SKM-1 treated with dmso at 0.1 percent for 144 hours (cell line): ENCODE data around the gene CADPS2.

ENCODE experiments used
- DNase-seq: peaks from one replicate; lab custom pipeline; 2025; ENCODE audit not compliant: unreplicated experiment; lab: John Stamatoyannopoulos, UW

Gene CADPS2

DNA sequence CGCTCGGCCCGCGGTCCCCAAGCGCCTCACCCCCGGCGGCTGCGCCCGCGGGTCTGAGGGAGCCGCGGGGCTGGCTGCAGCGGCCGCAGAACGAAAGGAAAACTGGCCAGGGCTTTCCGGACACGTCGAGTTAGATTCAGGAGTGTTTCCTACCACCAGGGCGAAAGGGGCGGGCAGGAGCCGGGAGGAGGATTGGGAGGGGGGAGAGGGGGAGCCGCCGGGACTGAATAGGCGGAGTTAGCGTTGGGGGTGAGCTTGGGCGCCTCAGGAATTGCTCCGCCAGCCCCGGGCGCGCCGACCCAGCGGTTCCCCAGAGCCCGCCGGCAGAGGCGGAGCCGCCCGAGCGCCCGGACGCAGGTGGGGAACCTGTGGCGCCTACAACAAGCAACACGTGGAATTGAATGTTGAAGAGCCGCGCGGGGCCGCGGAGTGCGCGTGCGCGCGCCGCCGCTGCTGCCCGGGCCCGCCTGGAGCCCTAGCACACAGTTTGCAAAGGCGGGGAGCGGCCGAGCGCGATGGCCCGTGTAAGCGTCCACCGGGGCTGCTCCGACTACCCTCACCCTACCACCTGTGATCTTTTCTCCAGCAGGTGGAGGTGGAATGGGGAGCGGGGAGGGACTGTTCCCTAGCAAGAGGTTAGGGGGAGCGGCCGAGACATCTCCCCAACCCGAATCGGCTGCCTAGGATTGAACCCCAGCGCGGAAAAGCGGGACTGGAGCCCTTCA, at the start of gene CADPS2:
Gene CADPS2, minus strand, starts transcription at position 104 of the 725 bp plus-strand sequence. CDS start 123 bp downstream, outside the sequence.
- DNase-seq: peak; percentile 77

DNA sequence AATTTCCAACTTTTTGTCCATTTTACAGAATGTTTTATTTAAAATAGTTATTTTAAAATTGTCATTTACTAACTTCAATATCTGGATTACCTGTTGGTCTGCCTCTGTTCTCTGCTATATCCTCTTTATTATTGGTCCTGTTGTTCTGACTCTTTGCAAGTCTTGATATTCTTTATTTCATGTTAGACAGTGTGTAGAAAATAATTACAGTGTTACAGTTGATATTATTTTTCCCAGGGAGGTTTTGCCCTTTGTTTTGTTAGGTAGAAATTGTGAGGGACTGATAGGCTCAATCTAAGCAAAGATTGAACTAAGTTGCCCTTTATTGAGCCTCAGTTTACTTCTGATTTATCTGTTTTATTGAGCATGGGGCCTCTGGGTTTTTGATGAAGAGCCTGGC, 49.4 kb upstream of the CADPS2 start:
- no peak for DNase-seq

DNA sequence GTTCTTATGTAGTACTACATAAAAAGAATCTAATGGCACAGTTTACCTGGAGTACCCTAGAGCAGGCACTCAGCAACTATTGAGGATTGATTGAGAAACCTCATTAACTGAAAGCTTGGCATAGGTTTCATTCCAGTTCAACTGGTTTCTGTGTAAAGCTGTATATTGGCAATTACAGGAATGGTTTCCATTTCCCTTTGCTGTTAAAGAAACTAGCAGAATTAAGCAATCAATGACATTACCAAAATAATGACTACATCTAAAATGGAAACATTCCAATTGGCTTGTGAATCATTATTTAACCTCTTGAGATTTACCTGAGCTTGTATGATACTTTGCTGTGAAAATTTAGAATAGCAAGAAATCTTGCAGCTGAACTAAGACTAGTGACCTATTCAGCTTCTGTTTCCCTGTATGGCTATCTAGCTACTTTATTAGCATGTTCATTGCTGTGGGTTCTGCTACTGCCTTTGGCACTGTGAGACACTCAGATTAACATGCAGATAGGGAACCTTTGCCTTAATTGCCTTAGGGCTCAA, 33.5 kb upstream of the CADPS2 start:
- DNase-seq: no peak

DNA sequence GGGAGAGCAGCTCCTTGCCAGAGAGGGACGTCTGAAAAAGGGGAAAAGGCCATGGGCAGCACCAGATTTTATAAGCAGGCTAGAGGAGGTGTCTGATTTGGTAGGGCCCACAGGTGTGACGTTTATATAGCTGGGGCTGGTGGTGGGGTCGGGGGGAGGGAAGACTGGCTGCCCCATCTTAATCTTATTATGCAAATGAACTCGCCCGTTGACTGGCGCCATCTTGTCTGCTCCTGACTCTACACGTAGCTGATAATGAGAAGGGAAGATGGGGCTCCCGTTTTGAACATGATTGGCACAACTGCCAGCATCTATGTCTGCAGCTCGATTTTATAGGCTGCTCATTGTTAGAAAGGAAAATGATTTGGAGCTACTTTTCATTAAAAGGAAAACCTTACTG, 28.6 kb upstream of the CADPS2 start:
- DNase-seq: no peak

DNA sequence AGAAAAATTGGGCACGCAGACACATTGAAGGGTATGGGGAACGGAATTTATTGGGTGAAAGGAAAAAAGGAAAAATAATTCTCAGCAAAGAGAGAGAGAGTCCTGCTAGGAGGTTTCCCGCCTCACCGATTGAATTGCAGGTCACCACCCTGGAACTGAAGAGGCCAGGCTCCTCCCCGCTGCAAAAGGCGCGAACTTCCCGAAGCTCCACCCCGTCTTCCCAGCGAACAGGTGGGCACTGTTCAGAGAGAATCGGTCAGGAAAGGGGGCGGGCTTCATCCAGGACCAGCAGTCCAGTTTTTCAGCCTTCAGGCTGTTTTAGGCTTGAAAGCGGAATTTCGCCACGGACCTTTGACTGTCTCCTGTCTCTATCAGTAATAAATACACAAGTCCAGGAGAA, 27.3 kb upstream of the CADPS2 start:
- no peak for DNase-seq

DNA sequence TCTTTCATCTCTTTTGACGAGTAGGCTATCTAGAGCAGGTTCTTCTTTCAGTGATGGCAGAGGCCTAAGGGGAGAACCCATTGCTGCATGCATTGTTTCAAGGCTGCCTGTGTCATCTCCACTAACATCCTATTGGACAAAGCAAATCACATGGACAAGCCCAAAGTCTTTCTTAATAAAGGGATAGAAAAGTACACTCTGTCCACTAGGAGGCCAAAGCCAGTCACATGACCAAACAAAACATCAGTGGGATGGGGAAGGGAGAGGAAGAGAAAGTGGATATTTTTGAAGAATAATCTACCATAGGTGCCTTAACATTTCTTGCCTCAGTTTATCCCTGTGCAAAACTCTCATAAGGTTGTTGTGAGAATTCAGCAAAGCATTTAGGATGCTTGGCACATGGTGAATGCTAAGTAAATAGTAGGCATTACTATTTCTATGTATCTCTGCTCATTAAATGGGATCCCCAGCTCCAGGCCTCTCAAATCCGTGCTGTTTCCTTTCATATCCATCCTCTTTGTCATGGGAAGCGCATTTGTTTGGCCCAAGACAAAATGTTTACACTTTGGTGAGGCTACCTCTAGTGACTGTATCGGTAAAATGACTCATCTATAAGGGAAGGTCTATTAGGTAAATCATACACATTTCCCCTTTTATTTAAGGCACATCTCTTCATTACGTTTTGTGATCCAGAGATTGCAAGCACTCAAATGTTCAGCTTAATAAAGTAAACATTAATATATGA, 16.7 kb upstream of the CADPS2 start:
- DNase-seq: no peak

DNA sequence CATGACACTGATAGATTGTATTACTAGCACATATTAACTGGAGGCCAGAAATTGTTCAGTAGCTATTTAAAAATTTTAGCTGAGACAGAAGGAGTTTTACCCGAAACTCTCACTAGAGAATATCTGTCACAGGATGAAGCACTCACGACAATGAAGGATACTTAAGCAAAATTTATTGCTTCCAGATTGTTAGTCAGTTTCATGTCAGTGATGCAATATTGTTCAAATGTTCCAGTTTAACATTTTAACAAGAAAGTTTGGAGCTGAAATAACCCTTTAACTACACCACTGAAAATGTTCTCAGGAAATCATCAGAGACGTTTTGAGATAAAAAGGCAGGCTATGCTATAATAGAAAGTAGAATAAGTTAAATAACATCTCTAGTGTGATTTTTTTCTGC, 15.0 kb upstream of the CADPS2 start:
- DNase-seq: no peak

DNA sequence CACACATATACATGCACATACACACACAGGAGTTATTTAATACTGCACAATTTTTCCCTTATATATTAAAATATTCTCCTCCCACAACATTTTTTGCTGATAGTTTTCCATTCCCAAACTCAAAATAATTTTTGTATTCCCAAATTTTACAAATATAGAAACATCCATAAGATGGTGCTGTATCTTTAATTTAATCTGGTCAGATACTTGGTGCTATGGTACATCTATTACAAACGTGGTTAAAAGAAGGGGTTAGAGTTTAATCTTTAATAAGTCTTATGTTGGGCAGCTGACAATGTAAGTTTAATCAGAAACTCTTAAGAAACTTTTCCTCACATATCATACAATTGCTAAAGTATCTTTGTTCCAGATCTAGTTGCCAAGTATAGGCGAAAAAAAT, 10.2 kb upstream of the CADPS2 start:
- no peak for DNase-seq

DNA sequence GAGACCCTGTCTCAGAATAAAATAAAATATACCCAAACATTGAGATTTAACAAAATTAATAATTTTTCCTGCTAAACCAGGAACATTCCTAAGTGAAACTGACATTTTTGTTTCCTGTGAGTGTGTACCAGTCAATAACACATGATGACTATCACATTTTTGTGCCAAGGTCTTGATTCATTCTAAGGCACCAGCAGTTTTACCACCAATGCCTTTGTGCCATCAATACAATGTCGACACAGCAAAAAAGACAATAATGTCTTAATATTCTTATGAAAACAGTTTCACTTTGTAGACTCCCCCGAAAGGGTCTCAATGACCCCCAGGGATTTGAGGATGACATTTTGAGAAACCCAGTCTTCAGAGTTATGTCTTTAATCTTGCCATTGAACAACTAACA, 7.2 kb upstream of the CADPS2 start:
- DNase-seq: no peak

DNA sequence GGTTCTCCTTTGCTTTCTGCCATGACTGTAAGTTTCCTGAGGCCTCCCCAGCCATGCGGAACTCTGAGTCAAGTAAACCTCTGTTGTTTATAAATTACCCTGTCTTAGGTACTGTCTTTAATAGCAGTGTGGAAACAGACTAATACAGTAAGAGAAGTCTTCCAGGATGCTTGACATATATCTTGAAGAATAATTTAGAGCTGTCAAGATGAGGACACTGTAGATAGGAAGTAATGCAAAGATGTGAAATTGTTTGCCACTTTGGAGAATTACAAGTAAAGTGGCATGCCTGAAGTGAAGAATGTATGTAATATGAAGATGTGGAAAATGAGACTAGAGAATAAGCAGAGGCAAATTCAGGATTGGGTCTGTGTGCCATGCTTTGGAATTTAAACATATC, 2.9 kb upstream of the CADPS2 start:
- no peak for DNase-seq

DNA sequence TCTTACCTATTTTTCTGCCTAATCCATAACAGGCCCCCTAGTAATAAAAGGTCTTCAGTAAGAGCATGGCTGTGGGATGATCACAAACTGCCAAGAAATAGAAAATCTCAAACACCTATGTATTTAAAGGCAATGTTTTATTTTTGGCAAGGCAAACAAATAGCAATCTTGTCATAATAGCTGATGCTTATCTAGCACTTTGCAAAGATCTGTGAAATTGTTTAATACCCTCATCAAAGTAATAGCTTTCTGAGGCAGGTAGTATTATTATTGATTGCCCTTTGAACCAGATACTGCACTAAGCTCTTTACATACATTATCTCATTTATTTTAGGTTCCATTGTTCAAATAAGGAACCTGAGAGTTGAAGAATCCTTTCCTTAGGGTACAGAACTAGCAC, 1.6 kb upstream of the CADPS2 start:
- DNase-seq: no peak

DNA sequence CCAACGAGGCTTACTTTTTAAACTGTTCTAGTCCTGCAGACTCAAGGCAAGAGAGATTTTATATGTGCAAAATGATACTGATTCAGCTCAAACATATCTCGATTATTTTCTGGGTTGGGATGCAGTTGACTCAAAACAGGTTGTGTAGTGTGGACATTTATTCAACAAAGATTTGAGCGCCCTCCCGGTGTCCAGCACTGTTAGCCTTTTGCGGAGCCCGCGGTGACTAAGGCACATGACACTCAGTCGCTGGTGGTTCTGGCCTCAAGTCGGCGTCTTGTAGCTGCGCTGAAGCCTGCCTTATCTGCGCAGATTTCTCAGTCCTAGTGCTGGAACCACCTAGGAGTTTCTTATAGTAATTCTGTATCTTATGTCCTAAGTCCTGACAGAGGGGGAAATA, 938 bp upstream of the CADPS2 start:
- peak; percentile 42 for DNase-seq

DNA sequence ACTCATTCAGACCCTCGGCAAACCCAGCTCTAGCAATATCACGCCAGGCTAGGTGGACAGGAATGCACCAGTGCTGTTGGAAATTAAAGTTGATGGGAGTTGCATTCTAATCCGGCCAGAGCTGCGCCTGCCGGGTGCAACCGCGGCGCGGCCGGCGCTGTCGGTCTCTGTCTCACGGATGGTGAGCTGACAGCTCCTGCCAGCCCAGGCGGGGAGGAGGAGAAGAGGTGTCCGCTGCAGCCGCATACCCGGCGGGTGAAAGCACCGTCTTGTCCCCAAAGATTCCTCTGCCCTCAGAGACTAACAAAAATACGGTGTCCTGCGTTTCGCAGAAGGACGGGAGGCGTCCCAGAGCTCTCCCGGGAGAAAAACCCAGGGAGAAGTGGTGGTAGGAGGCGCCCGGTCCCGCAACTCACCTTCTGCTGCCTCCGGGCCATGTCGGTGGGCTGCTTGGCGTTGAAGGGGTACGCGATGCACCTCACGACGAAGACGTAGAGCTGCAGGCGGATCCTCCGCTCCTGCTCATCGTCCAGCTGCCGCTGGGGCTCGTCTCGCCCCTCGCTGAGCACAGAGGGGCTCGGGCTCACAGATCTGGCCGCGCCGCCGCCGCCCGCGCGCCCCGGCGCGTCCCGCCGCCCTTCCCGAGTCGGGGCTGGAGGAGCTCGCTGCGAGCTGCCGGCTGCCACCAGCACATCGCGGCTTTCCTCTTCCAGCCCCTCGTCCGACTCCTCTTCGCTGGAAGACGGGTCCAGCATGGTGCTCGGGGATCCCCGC, 490 bp downstream of the CADPS2 start:
- peak; percentile 42 for DNase-seq

DNA sequence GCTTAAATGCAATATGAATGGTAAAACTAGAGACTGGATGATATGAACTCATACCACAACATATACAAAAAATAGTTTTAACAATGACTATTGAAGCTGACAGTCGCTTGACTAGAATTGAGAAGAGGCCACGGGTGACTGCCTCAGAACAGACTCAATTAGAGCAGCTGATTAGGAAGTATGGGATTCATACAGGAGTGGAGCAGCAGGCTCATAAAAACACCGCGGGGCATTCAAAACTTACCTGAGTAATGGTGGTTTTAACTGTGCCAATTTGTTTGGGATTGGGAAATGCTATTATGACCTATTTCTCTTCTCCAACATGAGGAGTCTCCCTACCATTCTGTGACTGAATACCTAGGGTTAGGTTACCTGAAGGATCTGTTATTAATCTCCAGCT, 2.1 kb downstream of the CADPS2 start:
- no peak for DNase-seq

DNA sequence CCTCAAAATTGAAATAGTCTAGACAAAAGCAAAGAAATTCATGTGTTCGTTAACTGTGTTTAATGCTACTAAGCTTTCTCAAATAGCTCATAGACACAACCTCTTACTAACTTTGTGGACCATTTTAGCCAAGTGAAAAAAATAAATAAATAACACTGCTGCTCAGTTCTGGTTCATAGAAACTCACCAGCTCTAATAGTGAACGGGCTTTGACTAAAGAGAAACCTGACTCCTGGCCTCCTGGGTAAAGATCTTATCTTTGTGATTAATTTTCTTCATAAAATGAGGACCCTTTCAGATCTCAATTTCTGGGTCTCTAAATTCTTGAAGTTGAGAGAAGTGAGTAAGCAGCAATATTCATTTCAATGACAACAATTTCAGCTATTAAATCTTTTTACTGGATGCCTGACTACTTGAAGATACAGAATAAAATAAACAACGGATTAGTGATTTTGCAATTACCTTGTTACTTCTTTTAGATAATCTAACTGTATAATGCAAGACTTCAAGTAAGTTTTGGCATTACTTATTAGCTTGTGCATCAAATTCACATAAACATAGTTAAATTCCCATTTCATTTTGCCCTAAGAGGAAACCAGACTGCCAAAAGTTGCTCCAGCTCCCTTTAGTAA, 3.1 kb downstream of the CADPS2 start:
- no peak for DNase-seq

DNA sequence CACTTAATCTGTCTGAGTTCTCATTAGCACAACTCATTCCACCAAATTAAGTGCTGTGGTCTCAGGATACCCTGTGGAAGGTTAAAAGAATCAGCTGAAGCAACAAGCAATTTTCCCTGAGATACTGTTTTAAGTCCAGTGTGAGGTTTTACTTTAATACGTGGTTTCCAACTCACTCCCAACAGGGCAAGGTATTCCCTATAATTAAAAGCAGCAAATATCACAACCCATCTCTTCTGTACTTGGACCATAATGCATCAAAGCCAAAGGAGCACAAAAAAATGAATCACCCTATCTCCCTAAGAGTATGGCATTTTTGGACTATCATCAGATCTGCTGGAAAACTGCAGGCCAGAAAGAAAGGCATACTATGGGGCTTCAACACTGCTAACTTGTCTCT, 4.9 kb downstream of the CADPS2 start:
- DNase-seq: no peak

DNA sequence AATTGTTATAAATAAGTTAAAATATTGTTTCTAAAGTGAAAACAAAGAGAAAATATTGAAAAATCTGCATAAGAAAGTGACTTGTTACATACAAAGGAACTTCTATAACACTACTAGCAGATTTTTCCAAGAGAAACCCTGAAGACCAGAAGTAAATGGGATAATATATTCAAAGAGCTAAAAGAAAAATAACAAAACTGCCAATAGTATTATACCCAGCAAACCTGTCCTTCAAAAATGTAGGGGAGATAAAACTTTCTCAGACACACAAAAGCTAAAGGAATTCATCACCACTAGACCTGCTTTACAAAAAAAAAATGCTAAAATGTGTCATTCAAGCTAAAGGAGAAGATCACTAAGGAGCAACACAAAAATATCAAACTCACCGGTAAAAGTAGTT, 17.0 kb downstream of the CADPS2 start:
- DNase-seq: no peak

DNA sequence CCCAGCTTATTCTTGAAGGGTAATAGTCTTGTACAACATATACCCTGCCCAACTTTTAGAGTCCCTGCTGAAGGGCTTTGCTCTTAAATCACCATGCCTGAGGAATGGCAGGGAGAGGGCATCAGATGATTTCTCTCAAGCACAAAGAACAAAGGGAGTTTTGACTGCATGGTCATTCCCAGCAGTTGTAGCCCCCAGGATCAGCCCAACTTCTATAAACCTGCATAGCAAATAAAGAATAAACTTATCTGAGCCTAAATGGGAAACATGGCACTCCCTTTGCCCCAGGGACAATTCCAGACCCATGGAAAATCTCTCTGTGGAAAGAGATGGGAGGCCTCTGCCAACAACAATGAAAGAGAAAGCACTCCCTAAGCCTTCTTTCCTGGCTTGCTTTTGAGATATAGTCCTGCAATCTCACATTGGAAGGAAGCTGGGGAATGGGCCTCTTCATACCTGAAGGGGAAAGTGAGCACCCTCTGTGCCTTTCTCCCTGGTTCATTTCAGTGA, 18.7 kb downstream of the CADPS2 start:
- no peak for DNase-seq

DNA sequence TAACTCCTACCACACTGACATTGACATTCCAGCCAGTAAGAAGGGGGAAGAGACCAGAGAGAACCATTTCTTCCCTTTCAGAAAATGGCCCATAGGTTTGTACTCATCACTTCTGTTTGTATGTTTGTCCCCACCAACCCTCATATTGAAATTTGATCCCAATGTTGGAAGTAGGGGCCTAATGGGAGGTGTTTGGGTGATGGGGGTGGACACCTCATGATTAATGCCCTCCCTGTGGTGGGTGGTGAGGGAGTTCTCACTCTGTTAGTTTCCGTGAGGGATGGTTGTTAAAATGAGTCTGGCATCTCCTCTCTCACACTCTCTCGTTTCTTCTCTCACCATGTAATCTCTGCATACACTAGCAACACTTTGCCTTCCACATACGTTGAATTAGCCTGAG, 21.4 kb downstream of the CADPS2 start:
- DNase-seq: no peak

DNA sequence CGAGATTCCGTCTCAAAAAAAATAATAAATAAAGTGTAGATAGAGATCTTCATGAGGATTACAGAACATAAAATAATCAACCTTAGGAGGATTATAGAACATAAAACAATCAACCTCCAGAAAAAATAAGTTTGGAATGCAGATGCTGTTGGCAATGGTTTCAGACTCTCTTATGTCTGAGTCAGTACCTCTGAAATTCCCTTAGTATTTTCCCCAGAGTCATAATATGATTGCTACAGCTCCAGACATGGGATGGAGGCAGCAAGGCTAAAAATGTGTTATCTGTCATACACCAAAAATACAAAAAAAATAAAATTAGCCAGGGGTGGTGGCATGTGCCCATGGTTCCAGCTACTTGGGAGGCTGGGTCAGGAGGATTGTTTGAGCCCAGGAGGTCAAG, 22.2 kb downstream of the CADPS2 start:
- no peak for DNase-seq

DNA sequence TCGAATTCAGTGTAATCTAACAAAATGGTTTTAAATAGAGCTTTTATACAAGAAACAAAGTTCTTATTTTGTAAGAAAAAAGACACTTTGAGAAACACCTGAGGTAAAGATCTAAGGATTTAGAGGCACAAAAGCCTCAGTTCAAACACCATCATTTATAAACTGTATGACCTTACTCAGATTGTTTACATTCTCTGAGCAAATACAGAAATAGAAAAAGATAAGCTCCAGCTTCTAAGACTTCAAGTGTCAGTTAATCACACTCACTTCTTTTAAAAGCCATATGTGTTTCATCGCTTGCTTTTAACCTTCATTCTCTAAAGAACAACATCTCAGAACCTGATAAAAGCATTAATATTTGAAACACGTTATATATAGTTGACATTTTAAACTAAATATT, 27.9 kb downstream of the CADPS2 start:
- no peak for DNase-seq
